HEK293 (cell line): ENCODE data around the gene IL25.

ENCODE experiments used
- CTCF ChIA-PET: fragments of 350-600 bp; formaldehyde crosslinking; extraction: SDS; loops from one replicate; lab custom pipeline; 2021; ENCODE audit warnings: antibody characterized with exemption; lab: Yijun Ruan, JAX
- POLR2A ChIA-PET: fragments of 300-600 bp; formaldehyde crosslinking; extraction: SDS; loops from one replicate; lab custom pipeline; 2020; ENCODE audit warnings: antibody characterized with exemption, inconsistent platforms; lab: Yijun Ruan, JAX
- H3K27ac ChIP-seq: fragments of 200-500 bp; sonication (Bioruptor generic); 2 replicates; pipeline ENCODE4 v1.5.1; 2014; ENCODE audit warnings: low read depth, low read length, control low read depth, inconsistent platforms; ENCODE audit errors: extremely low read depth
- H3K36me3 ChIP-seq, 2 experiments: fragments of 200-500 bp in 1 of 2; sonication (Bioruptor generic) in 1 of 2; 1 replicate in 1 of 2; 2 replicates in 1 of 2; pipeline ENCODE4 v1.5.1; 2014 to 2017; ENCODE audit warnings: inconsistent platforms in 2 of 2, low read length in 2 of 2; ENCODE audit not compliant: control insufficient read depth in 2 of 2, insufficient read depth in 1 of 2
- H3K4me1 ChIP-seq: fragments of 200-500 bp; sonication (Bioruptor generic); 2 replicates; pipeline ENCODE4 v1.5.1; 2014; ENCODE audit warnings: mild to moderate bottlenecking, low read length, inconsistent platforms; ENCODE audit not compliant: control insufficient read depth, insufficient read depth
- H3K4me3 ChIP-seq: 2 replicates; pipeline ENCODE4 v1.5.1; 2011; ENCODE audit warnings: low read depth, mild to moderate bottlenecking, control low read depth, low read length, moderate library complexity
- H3K9me3 ChIP-seq: fragments of 200-500 bp; sonication (Bioruptor generic); 2 replicates; pipeline ENCODE4 v1.5.1; 2014; ENCODE audit warnings: low read depth, low read length, inconsistent platforms; ENCODE audit not compliant: control insufficient read depth, insufficient read depth
- ELK4 ChIP-seq: IDR thresholded peaks from 2 replicates; pipeline ENCODE4 v1.6.1; 2011; ENCODE audit warnings: mild to moderate bottlenecking, low read depth, low read length, borderline replicate concordance
- GLIS1 ChIP-seq: fragments of 450-650 bp; formaldehyde crosslinking; IDR thresholded peaks from 2 replicates; pipeline ENCODE4 v1.5.1; 2016; ENCODE audit warnings: missing biosample characterization, missing genetic modification characterization
- HOXA7 ChIP-seq: sonication (generic); formaldehyde crosslinking; IDR thresholded peaks from 2 replicates; pipeline ENCODE4 v1.8.1; 2022; ENCODE audit warnings: missing genetic modification reagents, borderline replicate concordance
- MEIS1 ChIP-seq: sonication (generic); formaldehyde crosslinking; IDR thresholded peaks from 2 replicates; pipeline ENCODE4 v1.8.1; 2022; ENCODE audit warnings: missing genetic modification reagents, mild to moderate bottlenecking, borderline replicate concordance
- ZBTB11 ChIP-seq: fragments of 450-650 bp; formaldehyde crosslinking; conservative IDR thresholded peaks from 2 replicates; pipeline ENCODE4 v1.5.1; 2016; ENCODE audit warnings: low read depth, missing biosample characterization, missing genetic modification characterization
- ZEB2 ChIP-seq: fragments of 450-650 bp; formaldehyde crosslinking; IDR thresholded peaks from 2 replicates; pipeline ENCODE4 v1.5.1; 2016; ENCODE audit warnings: missing biosample characterization, missing genetic modification characterization
- ZNF133 ChIP-seq: fragments of 450-650 bp; formaldehyde crosslinking; IDR thresholded peaks from 2 replicates; pipeline ENCODE4 v1.5.1; 2016; ENCODE audit warnings: missing biosample characterization, missing genetic modification characterization
- ZNF138 ChIP-seq: fragments of 450-650 bp; formaldehyde crosslinking; IDR thresholded peaks from 2 replicates; pipeline ENCODE4 v1.5.1; 2016; ENCODE audit warnings: missing biosample characterization, missing genetic modification characterization, borderline replicate concordance
- ZNF626 ChIP-seq: fragments of 450-650 bp; sonication (Bioruptor Pico); formaldehyde crosslinking; IDR thresholded peaks from 2 replicates; pipeline ENCODE4 v1.5.1; 2018; ENCODE audit warnings: missing biosample characterization, missing genetic modification characterization, inconsistent platforms
- ZNF670 ChIP-seq: fragments of 450-650 bp; formaldehyde crosslinking; IDR thresholded peaks from 2 replicates; pipeline ENCODE4 v1.5.1; 2016; ENCODE audit warnings: missing biosample characterization, missing genetic modification characterization, low read depth
- ZSCAN18 ChIP-seq: fragments of 450-650 bp; formaldehyde crosslinking; IDR thresholded peaks from 2 replicates; pipeline ENCODE4 v1.5.1; 2016; ENCODE audit warnings: missing biosample characterization, missing genetic modification characterization
- ZSCAN23 ChIP-seq: fragments of 450-650 bp; formaldehyde crosslinking; IDR thresholded peaks from 2 replicates; pipeline ENCODE4 v1.5.1; 2016; ENCODE audit warnings: missing biosample characterization, missing genetic modification characterization
- ZSCAN5A ChIP-seq: fragments of 450-650 bp; formaldehyde crosslinking; IDR thresholded peaks from 2 replicates; pipeline ENCODE4 v1.5.1; 2016; ENCODE audit warnings: missing biosample characterization, missing genetic modification characterization

IL25 gene

GRCh38 chr14:23409475-23409874 lies 36.9 kb downstream of the IL25 start (continued):
- no peak for TF ChIP-seq ZSCAN18 (tag by site-specific recombination)
- TF ChIP-seq HOXA7 (CRISPR knock-in tag): no peak
- no peak for TF ChIP-seq ZNF133 (tag by site-specific recombination)
- no peak for TF ChIP-seq ZEB2 (tag by site-specific recombination)
- TF ChIP-seq ELK4: no peak
- no peak for TF ChIP-seq MEIS1 (CRISPR knock-in tag)
- TF ChIP-seq ZNF138 (tag by site-specific recombination): no peak
- TF ChIP-seq ZSCAN5A (tag by site-specific recombination): no peak
- TF ChIP-seq ZNF670 (tag by site-specific recombination): no peak
- TF ChIP-seq ZNF626 (tag by site-specific recombination): no peak
- TF ChIP-seq ZSCAN23 (tag by site-specific recombination): no peak

- no peak for TF ChIP-seq GLIS1
- no peak for TF ChIP-seq ZEB2 (tag by site-specific recombination)
- no peak for TF ChIP-seq ZBTB11 (tag by site-specific recombination)
- TF ChIP-seq, all 188 proteins: peak for 0
- no peaks in the 10 kb centered on the region for H3K36me3 ChIP-seq
- no peak overlapping the region for H3K4me3 ChIP-seq
- POLR2A ChIA-PET: no interaction called here
- no peak overlapping the region for H3K27ac ChIP-seq
- H3K4me1 ChIP-seq: no peaks in the 10 kb centered on the region
- H3K9me3 ChIP-seq: no peaks in the 10 kb centered on the region
- CTCF ChIA-PET: no interaction called here
These were observed 37.5 kb downstream of the IL25 start for GRCh38 chr14:23409966-23410635.
